GM23338 (cell line): ENCODE measurements around the gene ZXDC. TPM values are rescaled to one million over a fixed set of nuclear protein-coding genes. Genes with fewer than 3 reads are reported as not detected.

Source experiments
- ATAC-seq: fragments of 200-7000 bp; cut with Tn5 transposase; 3 replicates; pipeline ENCODE4 v1.9.1; 2020
- DNase-seq: peaks from one replicate; pipeline ENCODE4 v3.0.0-alpha.2; 2015; ENCODE audit warnings: low spot score
- H2AFZ ChIP-seq: fragments of 200-600 bp; sonication (generic); 2 replicates; pipeline ENCODE4 v1.8.0; 2016; ENCODE audit warnings: antibody characterized with exemption, mild to moderate bottlenecking, moderate library complexity
- H3F3A ChIP-seq: fragments of 200-600 bp; sonication (generic); replicated peaks from 2 replicates; pipeline ENCODE4 v1.8.0; 2017; ENCODE audit warnings: antibody characterized with exemption, mixed run types, low read depth
- H3K27ac ChIP-seq: fragments of 200-600 bp; sonication (generic); 2 replicates; pipeline ENCODE4 v1.6.1; 2016; ENCODE audit warnings: low read depth
- H3K27me3 ChIP-seq: fragments of 200-600 bp; sonication (generic); 2 replicates; pipeline ENCODE4 v1.8.0; 2016; ENCODE audit warnings: mild to moderate bottlenecking, mixed run types, moderate library complexity; ENCODE audit not compliant: insufficient read depth
- H3K36me3 ChIP-seq: fragments of 200-600 bp; sonication (generic); 2 replicates; pipeline ENCODE4 v1.8.0; 2016; ENCODE audit warnings: mild to moderate bottlenecking; ENCODE audit not compliant: insufficient read depth
- H3K4me1 ChIP-seq: fragments of 200-600 bp; sonication (generic); 2 replicates; pipeline ENCODE4 v1.8.0; 2016; ENCODE audit warnings: mild to moderate bottlenecking, moderate library complexity; ENCODE audit not compliant: insufficient read depth
- H3K4me2 ChIP-seq: fragments of 200-600 bp; sonication (generic); 2 replicates; pipeline ENCODE4 v1.7.1; 2017; ENCODE audit warnings: mixed run types
- H3K4me3 ChIP-seq: fragments of 200-600 bp; sonication (generic); 2 replicates; pipeline ENCODE4 v1.6.1; 2016; ENCODE audit warnings: mixed run types
- H3K79me2 ChIP-seq: fragments of 200-600 bp; sonication (generic); replicated peaks from 2 replicates; pipeline ENCODE4 v1.8.0; 2017; ENCODE audit warnings: mild to moderate bottlenecking; ENCODE audit not compliant: insufficient read depth
- H3K9me2 ChIP-seq: fragments of 200-600 bp; sonication (generic); 2 replicates; pipeline ENCODE4 v1.8.0; 2017; ENCODE audit not compliant: insufficient read depth
- H4K20me1 ChIP-seq: fragments of 200-600 bp; sonication (generic); replicated peaks from 2 replicates; pipeline ENCODE4 v1.8.0; 2017; ENCODE audit warnings: mild to moderate bottlenecking; ENCODE audit not compliant: insufficient read depth
- H3K27ac Mint-ChIP-seq: 2 replicates; pipeline ENCODE4 v1.8.0; 2020; ENCODE audit warnings: inconsistent platforms, mild to moderate bottlenecking, moderate library complexity, mixed read lengths
- H3K27me3 Mint-ChIP-seq: 3 replicates; pipeline ENCODE4 v1.8.0; 2022; ENCODE audit warnings: low read depth, mild to moderate bottlenecking, moderate library complexity, mixed read lengths, inconsistent platforms; ENCODE audit not compliant: insufficient read depth, poor library complexity
- H3K36me3 Mint-ChIP-seq: 3 replicates; pipeline ENCODE4 v1.8.0; 2021; ENCODE audit warnings: low read depth, mild to moderate bottlenecking, inconsistent platforms, moderate library complexity, mixed read lengths
- H3K4me1 Mint-ChIP-seq: 3 replicates; pipeline ENCODE4 v1.8.0; 2020; ENCODE audit warnings: mild to moderate bottlenecking, inconsistent platforms, mixed read lengths
- H3K4me3 Mint-ChIP-seq: 3 replicates; pipeline ENCODE4 v1.8.0; 2021; ENCODE audit warnings: moderate library complexity, mild to moderate bottlenecking, inconsistent platforms, mixed read lengths
- H3K9me3 Mint-ChIP-seq: 3 replicates; pipeline ENCODE4 v1.8.0; 2020; ENCODE audit warnings: moderate library complexity, mild to moderate bottlenecking, inconsistent platforms, mixed read lengths
- CREB1 ChIP-seq: fragments of 250-450 bp; sonication (Bioruptor Pico); IDR thresholded peaks from 2 replicates; pipeline ENCODE4 v1.5.0; 2020; ENCODE audit warnings: low read depth, mild to moderate bottlenecking, moderate library complexity
- ETS1 ChIP-seq: IDR thresholded peaks from 2 replicates; pipeline ENCODE4 v1.6.1; 2016; ENCODE audit warnings: antibody characterized with exemption
- EZH2 ChIP-seq: fragments of 200-600 bp; sonication (generic); IDR thresholded peaks from one replicate; pipeline ENCODE4 v1.8.0; 2017; ENCODE audit warnings: antibody characterized with exemption, mild to moderate bottlenecking, low read depth; ENCODE audit not compliant: unreplicated experiment
- JUNB ChIP-seq: IDR thresholded peaks from one replicate; pipeline ENCODE4 v1.6.1; 2016; ENCODE audit warnings: antibody characterized with exemption; ENCODE audit not compliant: unreplicated experiment
- NANOG ChIP-seq: IDR thresholded peaks from 2 replicates; pipeline ENCODE4 v1.6.1; 2016; ENCODE audit warnings: antibody characterized with exemption, borderline replicate concordance
- POLR2AphosphoS5 ChIP-seq: IDR thresholded peaks from 2 replicates; pipeline ENCODE4 v1.6.1; 2016; ENCODE audit warnings: antibody characterized with exemption, low read depth
- REST ChIP-seq: IDR thresholded peaks from one replicate; pipeline ENCODE4 v1.6.1; 2018; ENCODE audit warnings: antibody characterized with exemption; ENCODE audit not compliant: unreplicated experiment
- STAT1 ChIP-seq: IDR thresholded peaks from one replicate; pipeline ENCODE4 v1.6.1; 2016; ENCODE audit warnings: antibody characterized with exemption; ENCODE audit not compliant: unreplicated experiment
- polyA plus RNA-seq: library from polyadenylated mRNA; unstranded; fragments of >200 nt; fragmentation: Nextera tagmentation; extraction: Ambion mirVana; gene quantifications from 2 replicates; pipeline ENCODE4 v1.2.1, GENCODE V29; 2016
- total RNA-seq: library from RNA; depleted of rRNA; stranded (reverse); fragments of >200 nt; shearing (Covaris generic); gene quantifications from 2 replicates; pipeline ENCODE4 v1.2.3, GENCODE V29; 2014

ZXDC gene
- total and polyA plus RNA-seq, 2 experiments from 2014 or later, result 5.7 to 45.1 TPM

GRCh38 chr3:126465928-126466544, 9.7 kb downstream of the ZXDC start (continued):
- no peak for TF ChIP-seq REST
- no peak for TF ChIP-seq ETS1

GRCh38 chr3:126464997-126465396, 10.7 kb downstream of the ZXDC start:
- H3K4me3 ChIP-seq, result no peak overlapping the region
- Mint-ChIP-seq H3K27me3 (peaks cover 9% of the 10 kb centered on the region), H3K4me3 (no peak overlapping the region), H3K4me1 (no peaks in the 10 kb centered on the region), H3K27ac (no peak overlapping the region), H3K9me3 (no peaks in the 10 kb centered on the region), H3K36me3 (peaks cover 81% of the 10 kb centered on the region)
- H3F3A ChIP-seq, result no peaks in the 10 kb centered on the region
- H3K9me2 ChIP-seq, result no peaks in the 10 kb centered on the region
- H4K20me1 ChIP-seq, result peaks cover 29% of the 10 kb centered on the region
- H3K36me3 ChIP-seq, result peaks cover 48% of the 10 kb centered on the region
- H3K4me2 ChIP-seq, result no peak overlapping the region
- TF ChIP-seq ETS1, result no peak
- TF ChIP-seq POLR2AphosphoS5, result no peak
- TF ChIP-seq CREB1 (CRISPR knock-in tag), result no peak
- H3K27ac ChIP-seq, result no peak overlapping the region
- ATAC-seq (no peak), DNase-seq (no peak)
- H3K4me1 ChIP-seq, result no peaks in the 10 kb centered on the region
- H3K27me3 ChIP-seq, result no peaks in the 10 kb centered on the region
- H3K79me2 ChIP-seq, result peaks cover 40% of the 10 kb centered on the region
- no peak overlapping the region for H2AFZ ChIP-seq

- Histone ChIP-seq H3F3A (no peaks in the 10 kb centered on the region), H4K20me1 (peaks cover 32% of the 10 kb centered on the region), H2AFZ (no peak overlapping the region), H3K27me3 (no peaks in the 10 kb centered on the region), H3K4me1 (no peaks in the 10 kb centered on the region), H3K36me3 (peaks cover 46% of the 10 kb centered on the region), H3K4me2 (no peak overlapping the region), H3K9me2 (no peaks in the 10 kb centered on the region), H3K27ac (no peak overlapping the region), H3K4me3 (no peak overlapping the region), H3K79me2 (peaks cover 39% of the 10 kb centered on the region)
- H3K9me3 Mint-ChIP-seq, result no peaks in the 10 kb centered on the region
- no peak overlapping the region for H3K27ac Mint-ChIP-seq
- H3K27me3 Mint-ChIP-seq, result peaks cover 8% of the 10 kb centered on the region
- DNase-seq, result no peak
- no peaks in the 10 kb centered on the region for H3K4me1 Mint-ChIP-seq
- H3K4me3 Mint-ChIP-seq, result no peak overlapping the region
- no peak for ATAC-seq
- H3K36me3 Mint-ChIP-seq, result peaks cover 81% of the 10 kb centered on the region
- no peak for TF ChIP-seq ETS1
- TF ChIP-seq CREB1 (CRISPR knock-in tag), result no peak
- no peak for TF ChIP-seq JUNB
- no peak for TF ChIP-seq POLR2AphosphoS5
- no peak for TF ChIP-seq NANOG
- TF ChIP-seq STAT1, result no peak
- TF ChIP-seq EZH2, result no peak
Measured at GRCh38 chr3:126464494-126464893, 11.2 kb downstream of the ZXDC start.
